Fibroblast of skin of right biceps (primary cell): ENCODE measurements around the gene CAGE1.
A peak's percentile ranks its signal among the peaks of the same experiment; 100 is the strongest.
"Not testable (repeated sequence)": the region's sequence is repeated elsewhere in the genome, so short reads cannot be mapped to it uniquely, and the experiment has no call there.

Source experiments
- DNase-seq: peaks from one replicate; pipeline ENCODE4 v3.0.0-alpha.2; 2013

Gene CAGE1

GRCh38 chr6:7334685-7335084 is 54.9 kb downstream of the CAGE1 start:
- no peak for DNase-seq

- DNase-seq, result no peak
These were observed 57.3 kb downstream of the CAGE1 start for GRCh38 chr6:7332090-7332745.

GRCh38 chr6:7331452-7331851 is 58.1 kb downstream of the CAGE1 start:
- DNase-seq, result no peak

GRCh38 chr6:7328243-7328642 is 61.3 kb downstream of the CAGE1 start:
- DNase-seq, result no peak

GRCh38 chr6:7325750-7326149 is 63.8 kb downstream of the CAGE1 start:
- no peak for DNase-seq

- no peak for DNase-seq
These were observed 65.0 kb downstream of the CAGE1 start for GRCh38 chr6:7324520-7324919.

GRCh38 chr6:7323074-7323473 is 66.5 kb downstream of the CAGE1 start:
- no peak for DNase-seq

- not testable (repeated sequence) for DNase-seq
These were observed 67.7 kb downstream of the CAGE1 start for GRCh38 chr6:7321866-7322265.

- DNase-seq, result not testable (repeated sequence)
These were observed 70.1 kb downstream of the CAGE1 start for GRCh38 chr6:7319406-7319805.

- no peak for DNase-seq
These were observed 72.0 kb downstream of the CAGE1 start for GRCh38 chr6:7317538-7317937.

GRCh38 chr6:7316658-7317533 is 72.6 kb downstream of the CAGE1 start:
- DNase-seq, result no peak

- DNase-seq, result no peak
These were observed 73.6 kb downstream of the CAGE1 start for GRCh38 chr6:7315948-7316365.

GRCh38 chr6:7315087-7315947 is 74.2 kb downstream of the CAGE1 start:
- not testable (repeated sequence) for DNase-seq

GRCh38 chr6:7314414-7314813 is 75.1 kb downstream of the CAGE1 start:
- no peak for DNase-seq

GRCh38 chr6:7313505-7314165 is 75.9 kb downstream of the CAGE1 start:
- DNase-seq, result no peak

- peak; percentile 98 for DNase-seq
These were observed 76.7 kb downstream of the CAGE1 start, which contains the start of gene SSR1 for GRCh38 chr6:7312616-7313504. Gene SSR1 (minus strand): TSS chr6:7313199. CDS start chr6:7313120, 79 bp downstream.

GRCh38 chr6:7311917-7312615 is 77.5 kb downstream of the CAGE1 start:
- no peak for DNase-seq

GRCh38 chr6:7311176-7311575 is 78.4 kb downstream of the CAGE1 start:
- no peak for DNase-seq

- DNase-seq, result no peak
These were observed 80.5 kb downstream of the CAGE1 start for GRCh38 chr6:7309050-7309449.

- no peak for DNase-seq
These were observed 82.0 kb downstream of the CAGE1 start for GRCh38 chr6:7307533-7307932.

GRCh38 chr6:7304821-7305220 is 84.7 kb downstream of the CAGE1 start:
- DNase-seq, result no peak
